HG03575 (cell line): ENCODE measurements around the gene KIRREL1.
"Not testable (repeated sequence)": the region's sequence is repeated elsewhere in the genome, so short reads cannot be mapped to it uniquely, and the experiment has no call there.

ENCODE experiments used
- ATAC-seq: cut with Tn5 transposase; IDR thresholded peaks from one replicate; pipeline ENCODE4 v1.9.1; 2021; ENCODE audit not compliant: unreplicated experiment, insufficient number of reproducible peaks, low FRiP score; ENCODE audit errors: extremely low read depth

KIRREL1 gene

DNA sequence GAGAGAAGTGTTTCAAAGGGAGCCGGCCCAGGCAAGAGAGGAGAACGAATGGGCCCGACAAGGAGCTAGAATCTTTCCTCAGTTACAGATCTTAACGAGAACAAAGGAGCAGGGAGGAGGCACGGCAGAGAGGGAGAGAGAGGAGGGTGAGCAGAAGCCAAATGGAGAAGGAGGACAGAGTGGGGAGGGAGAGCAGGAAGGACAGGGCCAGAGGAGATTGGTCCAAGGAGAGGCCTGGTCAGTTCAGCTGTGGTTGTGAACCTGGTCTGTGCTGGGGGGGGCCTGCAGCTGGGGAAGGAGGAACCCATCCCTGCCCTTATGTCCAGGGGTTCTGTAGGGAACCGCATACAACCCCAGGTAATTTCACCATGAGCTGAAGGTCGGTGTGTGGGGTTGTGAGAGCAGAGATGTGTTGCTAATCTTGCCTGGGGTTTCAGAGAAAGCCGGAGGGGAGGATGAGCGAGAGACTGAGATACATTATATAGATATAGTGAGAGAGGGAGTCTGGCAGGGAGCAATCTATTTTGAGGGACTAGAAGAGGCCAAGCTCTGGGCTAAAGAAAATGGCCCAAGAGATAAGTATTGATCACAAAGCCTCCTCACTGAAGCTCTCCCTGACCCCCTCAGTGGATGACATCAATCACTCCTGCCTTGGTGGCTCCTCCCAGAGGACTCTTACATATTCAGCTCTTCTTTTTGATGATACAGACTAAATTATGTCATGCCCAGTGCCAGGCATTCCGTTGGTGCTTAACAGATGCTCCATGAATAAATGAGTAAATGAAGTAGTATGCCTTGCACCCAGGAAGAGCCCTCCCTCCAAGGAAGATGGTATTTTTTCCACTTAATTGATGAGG, 123.1 kb downstream of the KIRREL1 start:
- ATAC-seq, result no peak

DNA sequence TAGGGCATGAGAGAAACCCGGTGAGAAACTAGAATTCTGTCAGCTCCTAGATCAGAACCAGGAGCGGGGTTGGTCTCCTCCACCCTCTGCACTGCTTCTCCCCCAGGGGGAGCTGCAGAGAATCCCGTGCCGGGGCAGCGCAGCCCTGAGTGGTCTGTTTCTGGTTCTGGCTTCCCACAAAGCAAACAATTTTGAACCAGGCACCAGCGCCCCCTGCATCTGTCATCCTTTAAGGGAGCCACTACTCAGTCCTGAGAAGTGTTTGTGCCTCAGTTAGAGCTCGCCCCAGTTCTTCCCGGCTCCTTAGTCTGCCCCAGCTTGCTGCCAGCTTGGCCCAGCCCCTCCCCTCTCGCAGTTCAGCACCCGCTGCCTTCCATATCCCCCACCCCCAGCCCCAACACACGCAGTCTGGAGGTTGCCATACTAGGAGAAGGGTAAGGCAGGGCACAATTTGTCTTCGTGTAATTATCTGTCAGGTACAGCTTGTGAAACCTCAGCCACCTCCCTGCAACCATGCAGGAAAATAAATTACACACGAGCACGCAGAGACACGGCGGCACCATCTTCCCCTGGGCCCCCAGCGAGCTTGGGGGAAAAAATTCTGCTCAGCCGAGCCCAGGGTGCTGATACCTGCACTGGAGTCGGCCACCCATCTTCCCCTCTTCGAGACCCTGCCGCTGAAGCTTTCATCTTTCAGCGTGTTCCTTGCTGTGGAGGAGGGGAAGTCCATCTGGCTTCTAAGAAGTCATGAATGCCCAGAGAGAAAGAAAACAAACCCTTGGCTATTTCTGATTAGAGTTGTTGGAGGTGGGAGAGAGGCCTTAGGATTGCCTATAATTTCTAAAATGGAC, 124.6 kb downstream of the KIRREL1 start:
- ATAC-seq, result no peak

DNA sequence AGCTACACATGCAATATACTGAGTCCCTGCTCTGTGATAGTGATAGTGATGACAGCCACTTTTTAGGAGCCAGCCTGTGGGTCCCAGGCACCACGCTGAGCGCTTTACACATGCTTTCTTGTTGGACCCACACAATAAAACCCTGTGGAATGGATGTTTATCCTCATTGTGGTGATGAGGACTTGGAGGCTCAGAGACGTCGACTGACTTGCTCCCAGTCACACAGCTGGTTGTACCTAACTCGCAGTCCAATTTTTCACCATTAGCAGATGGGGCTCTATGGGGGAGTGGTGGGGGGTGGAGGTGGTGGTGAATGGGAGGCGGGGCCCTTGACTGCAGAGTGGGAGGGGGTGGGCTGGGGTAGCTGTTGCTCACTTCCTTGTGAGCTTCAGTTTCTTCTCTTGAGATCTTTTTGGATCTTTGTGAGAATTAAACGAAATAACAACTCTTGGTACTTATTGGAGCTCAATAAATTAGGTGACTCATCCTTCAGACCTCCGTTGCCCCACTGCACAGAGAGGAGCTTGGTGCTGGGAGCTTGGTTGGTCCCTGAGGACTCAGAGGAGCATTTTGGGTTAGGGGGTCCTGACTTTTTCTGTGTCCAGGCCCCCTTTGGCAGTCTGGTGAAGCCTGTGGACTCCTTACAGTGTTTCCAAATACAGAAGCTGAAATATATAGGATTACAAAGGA, 125.4 kb downstream of the KIRREL1 start:
- no peak for ATAC-seq

DNA sequence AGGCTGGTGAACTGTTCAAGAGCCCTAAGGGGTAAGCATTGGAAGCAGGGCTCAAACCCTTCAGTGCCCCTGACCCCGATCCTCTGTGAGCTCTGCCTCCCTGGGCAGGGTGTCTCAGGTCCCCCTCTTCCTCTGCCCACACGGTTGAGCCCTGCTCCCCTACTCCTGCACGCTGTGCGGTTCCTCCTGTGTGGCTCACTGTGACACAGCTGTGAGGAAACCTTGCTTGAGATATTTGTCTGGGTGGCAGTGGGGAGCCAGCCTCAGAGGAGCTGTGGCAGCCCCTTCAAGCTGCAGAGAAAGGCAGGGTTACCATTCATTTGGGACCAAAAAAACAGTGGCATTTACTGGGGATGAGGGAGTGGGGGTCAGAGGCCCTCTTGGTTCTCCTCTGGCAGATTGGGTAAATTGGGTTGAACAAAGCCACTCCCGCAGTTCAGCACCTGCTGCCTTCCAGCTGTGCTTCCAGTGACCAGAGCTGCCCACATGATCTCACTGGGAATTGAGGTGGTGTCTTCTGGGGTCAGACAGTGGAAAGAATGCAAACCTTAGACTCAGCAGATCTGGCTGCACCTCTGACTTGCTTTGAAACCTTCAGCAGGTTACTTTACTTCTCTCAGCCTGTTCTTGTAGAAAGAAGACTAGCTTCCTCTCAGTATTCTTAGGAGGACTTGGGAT, 126.7 kb downstream of the KIRREL1 start:
- no peak for ATAC-seq

DNA sequence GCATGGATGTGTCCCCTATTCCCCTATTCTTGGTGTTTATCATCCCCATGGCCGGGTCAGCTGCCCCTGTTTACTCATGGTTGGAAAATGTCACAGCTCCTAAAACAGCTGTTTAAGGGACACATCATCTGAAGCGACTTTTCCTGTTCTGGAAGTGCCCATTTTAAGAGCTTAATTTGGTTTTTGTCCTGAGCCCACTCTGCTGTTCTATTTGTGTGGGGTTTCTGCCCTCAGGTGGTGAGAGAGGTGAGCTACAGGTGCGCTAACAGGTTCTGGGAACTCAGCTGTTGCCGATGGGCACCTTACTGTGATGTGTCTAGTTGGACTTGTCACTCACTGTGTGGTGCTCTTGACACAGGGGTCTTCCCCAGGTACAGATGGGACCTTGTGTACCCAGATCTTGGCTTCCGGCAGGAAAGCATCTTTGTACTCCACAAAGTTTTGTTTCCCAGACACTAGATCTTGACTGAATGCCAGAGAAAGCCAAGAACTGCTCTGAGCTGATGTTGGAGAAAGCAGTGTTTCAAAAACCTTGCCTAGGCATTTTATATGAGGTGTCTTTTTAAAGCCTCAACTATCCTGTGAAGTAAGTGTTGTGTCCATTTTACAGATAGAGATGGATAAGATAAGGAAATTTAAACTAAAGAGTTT, 128.3 kb downstream of the KIRREL1 start:
- ATAC-seq, result no peak

DNA sequence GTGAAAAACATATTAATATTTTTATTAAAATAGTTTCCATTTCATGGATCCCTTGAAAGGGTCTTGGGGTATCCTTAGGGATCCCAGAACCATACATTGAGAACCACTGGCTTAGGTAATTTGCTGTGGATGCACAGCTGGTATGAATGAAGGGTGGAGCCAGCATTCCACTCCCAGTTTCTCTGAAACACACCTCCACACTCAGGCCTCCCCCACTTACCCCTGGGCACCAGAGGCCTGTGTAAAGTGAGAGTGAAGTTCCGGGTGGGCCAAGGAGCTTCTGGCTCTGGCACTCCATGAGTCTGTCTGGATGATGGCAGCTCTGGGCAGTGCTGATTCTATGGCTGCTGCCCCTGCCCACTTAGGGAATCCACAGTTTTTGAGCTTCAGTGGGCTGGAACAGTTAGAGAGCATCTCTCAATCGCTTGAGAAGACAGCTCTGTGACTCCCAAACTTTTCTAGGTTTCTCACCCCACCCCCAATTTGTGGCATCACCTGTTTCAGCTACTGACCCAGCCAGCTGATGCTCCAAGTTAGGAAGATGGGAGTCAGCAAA, 129.5 kb downstream of the KIRREL1 start:
- no peak for ATAC-seq

DNA sequence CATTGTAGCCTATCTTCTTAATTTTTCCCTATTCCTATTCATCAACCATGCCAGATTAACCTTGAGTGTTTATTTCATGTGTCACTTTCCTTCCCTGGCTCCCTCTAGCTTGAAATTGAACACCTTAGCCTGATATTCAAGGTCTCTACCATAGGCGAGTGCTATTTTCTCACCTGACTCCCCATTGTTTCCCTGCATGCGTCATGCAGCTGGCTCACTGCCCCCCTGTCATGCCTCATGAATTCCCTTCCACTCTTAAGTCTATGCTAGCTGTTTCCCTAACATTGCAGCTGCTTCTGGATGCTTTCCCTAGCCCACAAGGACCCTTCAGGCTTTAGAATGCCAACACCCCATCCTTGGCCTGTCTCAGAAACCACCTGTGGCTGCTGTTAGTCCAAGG, 130.6 kb downstream of the KIRREL1 start:
- no peak for ATAC-seq

DNA sequence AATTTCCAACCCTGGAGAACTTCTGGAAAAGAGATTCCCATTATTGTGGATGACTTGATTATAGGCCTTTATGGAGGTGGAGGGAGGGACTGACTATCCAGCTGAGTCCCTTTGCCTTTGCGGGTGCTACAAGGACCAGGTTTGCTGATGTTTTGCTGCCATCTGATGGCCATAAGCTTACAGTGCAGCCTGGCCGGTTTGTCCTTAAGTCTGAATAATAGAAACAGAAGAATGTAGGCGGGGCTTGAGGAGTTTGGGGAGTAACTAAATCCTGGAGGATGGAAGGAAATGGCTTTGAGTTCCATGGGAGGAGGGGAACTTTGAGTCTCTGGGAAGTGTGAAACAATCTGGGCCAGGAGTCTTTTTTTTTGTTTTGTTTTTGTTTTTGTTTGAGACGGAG, 131.6 kb downstream of the KIRREL1 start:
- peak; percentile 68 for ATAC-seq

DNA sequence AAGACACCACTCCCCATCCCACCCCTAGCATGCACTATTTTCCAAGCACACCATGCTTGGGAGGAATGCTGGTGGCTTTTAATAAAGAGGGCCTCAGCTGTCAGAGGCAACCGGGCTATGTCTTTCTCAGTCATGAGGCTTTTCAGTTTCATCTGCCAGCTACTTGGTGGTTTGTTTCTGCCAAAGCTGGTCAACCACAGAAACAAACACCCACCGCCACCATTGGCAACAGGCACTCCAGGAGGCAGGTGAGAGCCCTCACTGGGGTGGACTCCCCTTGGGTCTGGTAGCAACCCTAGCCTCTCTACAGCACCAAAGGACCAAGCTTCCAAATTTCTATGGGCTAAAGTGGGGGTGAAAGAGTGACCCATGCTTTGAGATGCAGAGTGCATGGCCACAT, 133.0 kb downstream of the KIRREL1 start:
- ATAC-seq, result no peak

DNA sequence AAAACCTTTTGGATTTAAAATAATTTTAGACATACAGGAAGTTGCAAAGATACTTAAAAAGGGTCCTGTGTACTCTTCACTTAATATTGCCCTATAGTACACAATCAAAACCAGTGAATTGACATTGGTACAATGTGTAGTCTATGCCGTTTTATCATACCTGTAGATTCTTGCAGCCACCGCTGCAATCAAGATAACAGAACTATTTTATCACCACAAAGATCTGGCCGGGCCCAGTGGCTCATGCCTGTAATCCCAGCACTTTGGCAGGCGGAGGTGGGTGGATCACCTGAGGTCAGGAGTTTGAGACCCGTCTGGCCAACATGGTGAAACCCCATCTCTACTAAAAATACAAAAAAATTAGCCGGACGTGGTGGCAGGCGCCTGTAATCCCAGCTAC, 135.1 kb downstream of the KIRREL1 start:
- ATAC-seq, result not testable (repeated sequence)

DNA sequence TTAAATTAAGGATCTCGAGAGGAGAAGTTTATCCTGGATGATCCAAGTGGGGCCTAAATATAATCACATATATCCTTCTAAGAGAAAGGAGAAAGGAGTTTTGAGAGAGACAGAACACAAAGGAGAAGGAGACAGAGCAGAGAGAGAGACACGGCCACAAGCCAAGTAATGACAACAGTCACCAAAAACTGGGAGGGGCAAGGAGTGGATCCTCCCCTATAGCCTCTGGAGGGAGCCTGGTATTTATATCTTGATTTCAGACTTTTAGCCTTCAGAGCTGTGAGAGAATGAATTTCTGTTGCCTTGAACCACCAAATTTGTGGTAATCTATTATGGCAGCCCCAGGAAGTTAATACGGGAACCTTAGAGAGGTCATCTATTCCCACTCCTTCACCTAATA, 137.8 kb downstream of the KIRREL1 start:
- no peak for ATAC-seq

DNA sequence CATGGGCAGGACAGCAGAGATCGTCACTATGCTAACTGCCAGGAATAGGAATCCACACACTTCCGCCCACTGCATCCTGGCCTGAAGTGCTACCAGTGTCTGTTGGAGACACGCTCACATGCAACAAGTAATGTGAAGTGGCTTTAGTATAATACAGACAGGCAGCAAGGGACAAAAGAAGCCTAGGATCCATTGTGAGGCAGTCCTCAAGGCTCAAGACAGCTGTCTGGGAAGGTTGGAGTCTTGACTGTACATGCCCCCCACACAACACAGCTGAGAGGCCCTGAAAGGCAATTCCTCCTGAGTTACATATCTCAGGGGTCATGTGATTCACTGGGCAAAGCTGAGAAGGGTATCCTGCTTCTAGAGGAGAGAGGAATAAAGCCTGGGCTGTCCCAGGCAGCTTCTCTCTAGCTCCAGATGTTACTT, 147.3 kb downstream of the KIRREL1 start:
- no peak for ATAC-seq

DNA sequence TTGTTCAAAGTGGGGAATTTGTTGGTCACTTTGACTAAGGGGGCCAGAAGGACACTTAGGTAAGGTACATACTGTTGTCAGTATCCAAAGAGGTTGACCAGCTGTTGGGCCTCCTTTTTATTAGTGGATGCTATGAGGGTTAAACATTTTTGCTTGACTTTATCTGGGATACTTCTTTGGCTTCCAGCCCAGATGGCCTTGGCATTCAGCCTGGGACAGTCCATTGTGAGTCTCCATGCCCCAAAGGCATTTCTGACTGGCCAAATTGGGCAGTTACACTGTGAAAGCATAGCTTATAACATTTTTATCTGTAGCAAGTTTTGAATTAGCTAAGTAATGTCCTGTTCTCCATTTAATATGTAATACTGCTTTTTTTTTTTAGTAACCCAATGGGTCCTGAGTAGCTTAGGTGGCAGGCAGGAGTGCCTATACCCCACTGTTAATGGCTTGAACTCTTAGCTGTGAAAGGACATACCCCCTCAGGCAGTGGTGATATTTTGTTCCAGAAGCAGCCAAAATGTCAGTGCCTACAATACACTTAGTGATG, 151.8 kb downstream of the KIRREL1 start:
- ATAC-seq, result no peak

DNA sequence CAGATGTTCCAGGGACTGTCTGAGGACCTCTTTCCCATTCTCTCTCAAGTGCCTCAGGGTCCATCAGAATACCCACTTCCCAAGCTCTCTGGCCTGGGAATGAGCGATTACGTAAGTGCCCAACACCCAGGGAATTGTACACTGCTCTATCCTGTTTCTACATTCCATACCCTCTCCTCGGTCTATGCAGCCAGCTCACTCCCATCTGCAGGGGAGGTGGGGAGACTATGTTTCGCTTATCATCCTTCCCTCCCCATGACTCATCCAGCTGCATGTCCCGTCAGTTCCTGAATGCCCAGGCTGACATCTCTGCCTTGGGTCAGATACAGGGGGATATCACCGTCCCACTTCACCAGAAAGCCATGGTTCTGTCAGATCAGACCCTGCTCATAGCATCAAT, 152.7 kb downstream of the KIRREL1 start:
- no peak for ATAC-seq

DNA sequence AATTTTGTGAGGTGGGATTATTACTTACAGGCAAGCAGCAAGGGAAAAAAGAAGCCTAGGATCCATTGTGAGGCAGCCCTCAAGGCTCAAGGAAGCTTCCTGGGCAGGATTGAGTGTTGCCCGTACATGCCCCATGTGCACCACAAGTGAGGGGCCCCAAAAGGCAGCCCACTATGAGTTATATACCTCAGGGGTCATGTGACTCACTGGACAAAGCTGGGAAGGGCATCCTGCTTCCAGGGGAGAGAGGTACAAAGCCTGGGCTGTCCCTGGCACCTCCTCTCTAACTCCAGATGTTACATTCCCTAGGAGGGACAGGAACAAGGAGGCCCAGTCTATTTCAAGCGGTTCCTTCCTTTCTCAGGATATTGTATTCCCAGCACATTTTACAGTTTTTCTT, 153.3 kb downstream of the KIRREL1 start:
- no peak for ATAC-seq

DNA sequence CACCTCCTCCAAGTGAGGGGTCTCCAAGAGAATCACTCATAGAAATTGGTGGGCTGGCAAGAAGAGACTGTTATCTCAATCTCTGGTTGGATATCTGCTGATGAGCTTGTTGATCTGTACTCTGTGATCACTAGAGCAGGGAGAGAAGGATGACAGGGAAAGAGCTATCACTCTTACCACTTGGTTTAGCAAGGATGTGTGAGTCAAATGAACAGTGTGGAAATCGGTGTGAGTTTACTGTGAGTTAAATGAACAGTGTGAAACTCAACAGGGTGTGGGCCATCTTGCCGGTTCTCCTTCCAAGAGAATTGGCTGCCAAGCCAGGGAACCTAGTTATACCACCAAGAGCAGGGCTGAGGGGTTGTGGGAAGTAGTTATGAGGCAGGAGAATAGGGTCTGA, 154.0 kb downstream of the KIRREL1 start:
- ATAC-seq, result no peak

DNA sequence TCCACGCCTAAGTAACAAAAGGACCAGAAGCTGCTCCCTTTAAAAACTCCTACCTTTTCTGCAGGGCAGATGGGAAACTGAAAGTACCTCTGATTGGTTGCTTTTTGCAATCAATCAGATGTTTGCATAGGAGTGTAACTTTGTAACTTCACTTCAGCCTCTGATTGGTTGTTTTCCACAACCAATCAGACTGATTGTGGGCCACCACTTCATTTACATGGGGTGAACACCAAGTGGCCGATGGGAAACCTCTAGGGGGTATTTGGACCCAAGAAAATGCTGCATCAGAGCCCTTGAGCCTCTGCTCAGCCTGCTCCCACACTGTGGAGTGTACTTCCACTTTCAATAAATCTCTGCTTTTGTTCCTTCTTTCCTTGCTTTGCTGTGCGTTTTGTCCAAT, 154.4 kb downstream of the KIRREL1 start:
- no peak for ATAC-seq

DNA sequence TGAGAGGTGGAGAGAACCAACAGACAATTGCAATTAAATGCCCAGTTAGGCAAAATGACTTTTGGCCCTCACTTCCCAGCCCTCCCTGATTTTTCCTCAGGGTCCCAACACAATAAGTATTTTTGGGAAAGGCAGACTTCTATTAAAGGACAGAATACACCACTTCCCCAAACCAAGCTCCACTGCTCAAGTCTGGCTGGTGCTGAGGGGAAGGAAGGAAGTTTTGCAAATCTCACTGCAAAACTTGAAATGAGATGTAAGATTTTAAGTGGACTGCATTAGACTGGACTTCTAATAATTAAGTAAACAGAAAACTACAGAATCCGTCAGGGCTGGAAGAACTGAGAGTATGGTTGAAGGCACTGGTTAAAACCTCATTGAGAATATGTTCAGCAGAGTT, 155.0 kb downstream of the KIRREL1 start:
- ATAC-seq, result no peak
